IMR-90 (cell line): Measurements from ENCODE around the gene TBX10. TPM values are rescaled to one million over a fixed set of nuclear protein-coding genes. Genes with fewer than 3 reads are reported as not detected.

Experiments
- ATAC-seq: fragments of 200-7000 bp; cut with Tn5 transposase; 2 replicates; pipeline ENCODE4 v1.9.1; 2020; ENCODE audit warnings: low read depth, mild to moderate bottlenecking, moderate library complexity
- BruUV-seq: library from RNA; stranded (reverse); fragments of 400-500 nt; replicated peaks from 2 replicates; lab custom pipeline; 2021; lab: Mats Ljungman, UMichigan
- CTCF ChIA-PET: fragments of 300-600 bp; formaldehyde crosslinking; extraction: SDS; loops from one replicate; lab custom pipeline; 2021; ENCODE audit warnings: antibody characterized with exemption; lab: Yijun Ruan, JAX
- POLR2A ChIA-PET: fragments of 300-600 bp; sonication (Branson Sonifier 250); formaldehyde crosslinking; loops from one replicate; lab custom pipeline; 2022; ENCODE audit warnings: antibody characterized with exemption; ENCODE audit not compliant: unreplicated experiment; lab: Charles Lee
- DNase-seq: peaks from one replicate; pipeline ENCODE4 v3.0.0; 2013
- H2AFZ ChIP-seq: replicated peaks from 2 replicates; pipeline ENCODE3; 2013; ENCODE audit warnings: low read length, mild to moderate bottlenecking; ENCODE audit not compliant: poor library complexity
- H2AK5ac ChIP-seq: 2 replicates; pipeline ENCODE4 v1.6.1; 2013; ENCODE audit warnings: low read depth, low read length, inconsistent platforms
- H2AK9ac ChIP-seq: replicated peaks from 2 replicates; pipeline ENCODE3; 2013; ENCODE audit warnings: mild to moderate bottlenecking, low read depth, low read length, moderate library complexity; ENCODE audit not compliant: poor library complexity
- H2BK120ac ChIP-seq: 2 replicates; pipeline ENCODE4 v1.6.1; 2013; ENCODE audit warnings: low read depth, low read length, inconsistent platforms
- H2BK15ac ChIP-seq: 3 replicates; pipeline ENCODE4 v1.6.1; 2013; ENCODE audit warnings: low read depth, low read length, inconsistent platforms
- H2BK20ac ChIP-seq: 2 replicates; pipeline ENCODE4 v1.6.1; 2013; ENCODE audit warnings: low read depth, mild to moderate bottlenecking, inconsistent platforms, low read length, moderate library complexity
- H2BK5ac ChIP-seq: 2 replicates; pipeline ENCODE4 v1.6.1; 2013; ENCODE audit warnings: mild to moderate bottlenecking, low read depth, low read length, inconsistent platforms; ENCODE audit not compliant: poor library complexity, severe bottlenecking
- H3K14ac ChIP-seq: replicated peaks from 2 replicates; pipeline ENCODE4 v1.6.1; 2013; ENCODE audit warnings: low read depth, low read length, inconsistent platforms
- H3K18ac ChIP-seq: 2 replicates; pipeline ENCODE4 v1.6.1; 2013; ENCODE audit warnings: low read depth, low read length, control low read depth
- H3K23ac ChIP-seq: 2 replicates; pipeline ENCODE4 v1.6.1; 2013; ENCODE audit warnings: low read depth, low read length, inconsistent platforms
- H3K27ac ChIP-seq: 2 replicates; pipeline ENCODE4 v1.5.1; 2013; ENCODE audit warnings: mild to moderate bottlenecking, control low read depth, low read length; ENCODE audit not compliant: insufficient read depth
- H3K27me3 ChIP-seq: 2 replicates; pipeline ENCODE4 v1.6.1; 2013; ENCODE audit warnings: low read length; ENCODE audit not compliant: control insufficient read depth, insufficient read depth
- H3K36me3 ChIP-seq: 2 replicates; pipeline ENCODE4 v1.6.1; 2013; ENCODE audit warnings: low read length, mixed read lengths; ENCODE audit not compliant: control insufficient read depth, insufficient read depth
- H3K4ac ChIP-seq: 2 replicates; pipeline ENCODE4 v1.6.1; 2013; ENCODE audit warnings: low read depth, low read length, inconsistent platforms
- H3K4me1 ChIP-seq: 2 replicates; pipeline ENCODE4 v1.6.1; 2013; ENCODE audit warnings: low read length, mixed read lengths; ENCODE audit not compliant: control insufficient read depth, insufficient read depth
- H3K4me2 ChIP-seq: 2 replicates; pipeline ENCODE4 v1.6.1; 2013; ENCODE audit warnings: low read depth, mild to moderate bottlenecking, control low read depth, low read length, moderate library complexity
- H3K4me3 ChIP-seq: 2 replicates; pipeline ENCODE4 v1.5.1; 2013; ENCODE audit warnings: low read depth, mild to moderate bottlenecking, control low read depth, low read length, moderate library complexity; ENCODE audit not compliant: insufficient read depth
- H3K56ac ChIP-seq: 2 replicates; pipeline ENCODE4 v1.6.1; 2013; ENCODE audit warnings: low read length, inconsistent platforms; ENCODE audit not compliant: insufficient read depth; ENCODE audit errors: extremely low read depth
- H3K79me1 ChIP-seq, 2 experiments: 2 replicates each; pipeline ENCODE4 v1.6.1; 2013; ENCODE audit warnings: low read length in 2 of 2, inconsistent platforms in 1 of 2, low read depth in 1 of 2
- H3K9ac ChIP-seq: 2 replicates; pipeline ENCODE4 v1.6.1; 2013; ENCODE audit warnings: low read depth, low read length, control low read depth
- H3K9me1 ChIP-seq: 2 replicates; pipeline ENCODE4 v1.6.1; 2013; ENCODE audit warnings: low read length, inconsistent platforms; ENCODE audit not compliant: insufficient read depth
- H3K9me3 ChIP-seq: 2 replicates; pipeline ENCODE4 v1.6.1; 2013; ENCODE audit warnings: low read length; ENCODE audit not compliant: control insufficient read depth, insufficient read depth
- H4K20me1 ChIP-seq: 2 replicates; pipeline ENCODE4 v1.6.1; 2013; ENCODE audit warnings: low read length, inconsistent platforms; ENCODE audit not compliant: insufficient read depth
- H4K5ac ChIP-seq: 2 replicates; pipeline ENCODE4 v1.6.1; 2013; ENCODE audit warnings: mild to moderate bottlenecking, low read depth, low read length, control low read depth
- H4K8ac ChIP-seq, 2 experiments: 2 replicates each; pipeline ENCODE4 v1.6.1; 2013; ENCODE audit warnings: low read depth in 2 of 2, low read length in 2 of 2, control low read depth in 1 of 2, inconsistent platforms in 1 of 2
- H4K91ac ChIP-seq: 2 replicates; pipeline ENCODE4 v1.6.1; 2013; ENCODE audit warnings: low read depth, low read length, inconsistent platforms; ENCODE audit not compliant: insufficient read depth
- CEBPB ChIP-seq: IDR thresholded peaks from 2 replicates; pipeline ENCODE4 v1.6.1; 2012; ENCODE audit warnings: low read depth, low read length, improper control_type of control experiment
- CTCF ChIP-seq: conservative IDR thresholded peaks from 2 replicates; pipeline ENCODE4 v1.5.1; 2012; ENCODE audit warnings: mild to moderate bottlenecking, low read depth, low read length, improper control_type of control experiment
- ELK1 ChIP-seq: fragments of 150-350 bp; IDR thresholded peaks from 2 replicates; pipeline ENCODE4 v1.6.1; 2016; ENCODE audit warnings: low read depth, mild to moderate bottlenecking, low read length, moderate library complexity, borderline replicate concordance
- MXI1 ChIP-seq: IDR thresholded peaks from 2 replicates; pipeline ENCODE4 v1.6.1; 2012; ENCODE audit warnings: low read depth, mild to moderate bottlenecking, low read length, moderate library complexity, borderline replicate concordance
- NFE2L2 ChIP-seq: fragments of 150-350 bp; IDR thresholded peaks from 2 replicates; pipeline ENCODE4 v1.6.1; 2016; ENCODE audit warnings: low read depth, mild to moderate bottlenecking, low read length
- POLR2A ChIP-seq: IDR thresholded peaks from 2 replicates; pipeline ENCODE4 v1.6.1; 2012; ENCODE audit warnings: mild to moderate bottlenecking, low read depth, low read length
- USF2 ChIP-seq: fragments of 150-350 bp; IDR thresholded peaks from 2 replicates; pipeline ENCODE4 v1.6.1; 2017; ENCODE audit warnings: mild to moderate bottlenecking, antibody characterized with exemption, low read length, low read depth
- WGBS, 2 experiments: methylation state at CpG; one replicate each; pipeline versions ENCODE4 v1.1.5 to v1.1.7; 2013; ENCODE audit warnings: missing lambda C conversion rate in 2 of 2; ENCODE audit not compliant: insufficient read length in 1 of 2; ENCODE audit errors: extremely low coverage in 2 of 2; 5-methylcytosine and 5-hydroxymethylcytosine counted together
- dilution Hi-C: fragments of 300-500 bp; cut with HindIII; formaldehyde crosslinking; loops from one replicate; pipeline ENCODE4 v1.14.3; 2018; ENCODE audit warnings: low sequenced_read_pairs; ENCODE audit not compliant: unreplicated experiment
- in situ Hi-C: fragments of 300-500 bp; cut with MboI; formaldehyde crosslinking; loops from 3 replicates; pipeline ENCODE4 v1.14.3; 2019; ENCODE audit warnings: low sequenced_read_pairs, inconsistent platforms, mixed read lengths
- intact Hi-C: fragments of 100-400 bp; cut with micrococcal nuclease; formaldehyde crosslinking; loops from 2 replicates; pipeline ENCODE4 v1.10.0; 2022
- polyA plus RNA-seq, 3 experiments: library from polyadenylated mRNA; depleted of rRNA; stranded (reverse); fragments of >200 nt; gene quantifications; 2 replicates each; pipeline ENCODE4 v1.2.3, GENCODE V29; 2012; ENCODE audit warnings: low replicate concordance in 1 of 3
- total RNA-seq: library from RNA; depleted of rRNA; stranded (reverse); fragments of >200 nt; gene quantifications from 2 replicates; pipeline ENCODE4 v1.2.3, GENCODE V29; 2012

Gene TBX10
- total and polyA plus RNA-seq, 2 of the 4 experiments (the other 2 are of a cell fraction), result not detected

- no peak overlapping the region for H4K8ac ChIP-seq
- H2BK120ac ChIP-seq, result no peak overlapping the region
- DNase-seq (no peak), ATAC-seq (no peak)
- no peak overlapping the region for H3K18ac ChIP-seq
- no peak overlapping the region for H2BK20ac ChIP-seq
- no peaks in the 10 kb centered on the region for H3K36me3 ChIP-seq
- no peak overlapping the region for H3K4me2 ChIP-seq
- H3K56ac ChIP-seq, result no peak overlapping the region
- peaks cover 4% of the 10 kb centered on the region; the same call in 1 of the 2 replicates for H3K9me1 ChIP-seq
- no peak overlapping the region for H3K4me3 ChIP-seq
- H4K91ac ChIP-seq, result no peak overlapping the region
- H3K79me1 ChIP-seq, result no peaks in the 10 kb centered on the region
- H3K27ac ChIP-seq, result no peak overlapping the region
- H2AK5ac ChIP-seq, result no peak overlapping the region
- WGBS, 2 experiments, result 96% methylated on average over 4 of the region's 12 CpGs; no CpG with 5 or more reads in 1 of the 2 experiments
- intact Hi-C loops, result no loop called here
- H4K5ac ChIP-seq, result no peak overlapping the region
- no peak overlapping the region for H2AK9ac ChIP-seq
- no TSS peak for BruUV-seq
- H3K27me3 ChIP-seq, result peaks cover 5% of the 10 kb centered on the region; the same call in 1 of the 2 replicates
- no peak overlapping the region for H3K9ac ChIP-seq
- ChIA-PET POLR2A (no interaction called here), CTCF (no interaction called here)
- H3K14ac ChIP-seq, result no peak overlapping the region
- TF ChIP-seq CEBPB (no peak), POLR2A (no peak), CTCF (no peak), ELK1 (no peak), USF2 (no peak), NFE2L2 (no peak), MXI1 (no peak)
- 0 out of 2 replicates have a peak, but pooled peaks cover 3% of the 10 kb centered on the region for H3K4me1 ChIP-seq
- H2BK5ac ChIP-seq, result no peak overlapping the region
- no peaks in the 10 kb centered on the region for H4K20me1 ChIP-seq
- in situ Hi-C loops, result no loop called here
- H2BK15ac ChIP-seq, result no peak overlapping the region
- H3K4ac ChIP-seq, result no peak overlapping the region
- H3K9me3 ChIP-seq, result no peaks in the 10 kb centered on the region
- dilution Hi-C loops, result no loop called here
- no peak overlapping the region for H3K23ac ChIP-seq
- peak overlapping the region; percentile 43 for H2AFZ ChIP-seq
These were observed 7.2 kb downstream of the TBX10 start for GRCh38 chr11:67632175-67632981.
